HAP-1 (cell line): ENCODE data around the gene SNX25.
"Not testable (repeated sequence)": the region's sequence is repeated elsewhere in the genome, so short reads cannot be mapped to it uniquely, and the experiment has no call there.

ENCODE experiments used
- DNase-seq, 2 experiments: peaks; one replicate each; pipeline ENCODE4 v3.0.0-alpha.2; 2016 to 2020; ENCODE audit warnings: low spot score in 2 of 2
- H3K27me3 ChIP-seq: fragments of 250-450 bp; sonication (Bioruptor Pico); 2 replicates; pipeline ENCODE4 v1.5.1; 2020; ENCODE audit warnings: low read depth, mild to moderate bottlenecking, moderate library complexity
- H3K36me3 ChIP-seq: fragments of 250-450 bp; sonication (Bioruptor Pico); replicated peaks from 2 replicates; pipeline ENCODE4 v1.5.1; 2020; ENCODE audit warnings: mild to moderate bottlenecking
- H3K4me1 ChIP-seq: fragments of 250-450 bp; sonication (Bioruptor Pico); 2 replicates; pipeline ENCODE4 v1.5.1; 2020; ENCODE audit warnings: mild to moderate bottlenecking
- H3K4me3 ChIP-seq: fragments of 250-450 bp; sonication (Bioruptor Pico); 2 replicates; pipeline ENCODE4 v1.5.1; 2020; ENCODE audit warnings: mild to moderate bottlenecking, moderate library complexity
- H3K9me3 ChIP-seq: fragments of 250-450 bp; sonication (Bioruptor Pico); 2 replicates; pipeline ENCODE4 v1.5.1; 2020; ENCODE audit warnings: mild to moderate bottlenecking, moderate library complexity
- in situ Hi-C: fragments of 300-500 bp; cut with MboI; formaldehyde crosslinking; loops from 3 replicates; pipeline ENCODE4 v1.14.3; 2020; ENCODE audit warnings: low sequenced_read_pairs, inconsistent platforms, mixed read lengths

Gene SNX25

GRCh38 chr4:185324361-185324760, 115.0 kb downstream of the SNX25 start:
- peaks cover 14% of the 10 kb centered on the region for H3K4me1 ChIP-seq
- H3K36me3 ChIP-seq, DNase-seq, H3K27me3 ChIP-seq, in situ Hi-C loops, H3K9me3 ChIP-seq, H3K4me3 ChIP-seq: not testable (repeated sequence)

GRCh38 chr4:185325721-185326120, 116.3 kb downstream of the SNX25 start:
- H3K9me3 ChIP-seq, H3K36me3 ChIP-seq, H3K27me3 ChIP-seq, DNase-seq, H3K4me3 ChIP-seq, in situ Hi-C loops: not testable (repeated sequence)
- H3K4me1 ChIP-seq, result peaks cover 15% of the 10 kb centered on the region

DNA sequence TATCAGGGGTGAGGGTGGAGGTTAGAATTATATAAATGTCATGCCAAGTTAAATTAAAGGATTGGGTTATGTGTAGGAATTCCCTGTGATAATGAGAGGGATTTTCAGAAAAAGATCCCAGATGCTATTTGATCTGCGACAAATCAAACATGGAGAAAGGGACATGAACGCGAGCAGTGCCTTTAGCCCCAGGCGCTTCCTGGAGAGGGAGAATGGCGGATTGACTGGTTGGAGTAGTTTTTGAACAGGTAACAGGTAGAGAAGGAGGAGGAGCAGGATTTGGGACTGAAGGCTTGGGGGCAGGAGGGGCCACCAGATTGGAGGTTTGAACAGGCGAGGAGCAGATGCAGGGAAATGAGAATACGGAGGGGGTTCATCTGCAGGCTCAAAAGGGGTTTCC, 119.2 kb downstream of the SNX25 start:
- DNase-seq, result no peak
- Histone ChIP-seq H3K4me1 (peaks cover 27% of the 10 kb centered on the region), H3K4me3 (no peak overlapping the region), H3K27me3 (no peaks in the 10 kb centered on the region; the same call in 1 of the 2 replicates), H3K9me3 (peaks cover 5% of the 10 kb centered on the region; the same call in 1 of the 2 replicates), H3K36me3 (no peaks in the 10 kb centered on the region)
- in situ Hi-C loops, result no loop called here

DNA sequence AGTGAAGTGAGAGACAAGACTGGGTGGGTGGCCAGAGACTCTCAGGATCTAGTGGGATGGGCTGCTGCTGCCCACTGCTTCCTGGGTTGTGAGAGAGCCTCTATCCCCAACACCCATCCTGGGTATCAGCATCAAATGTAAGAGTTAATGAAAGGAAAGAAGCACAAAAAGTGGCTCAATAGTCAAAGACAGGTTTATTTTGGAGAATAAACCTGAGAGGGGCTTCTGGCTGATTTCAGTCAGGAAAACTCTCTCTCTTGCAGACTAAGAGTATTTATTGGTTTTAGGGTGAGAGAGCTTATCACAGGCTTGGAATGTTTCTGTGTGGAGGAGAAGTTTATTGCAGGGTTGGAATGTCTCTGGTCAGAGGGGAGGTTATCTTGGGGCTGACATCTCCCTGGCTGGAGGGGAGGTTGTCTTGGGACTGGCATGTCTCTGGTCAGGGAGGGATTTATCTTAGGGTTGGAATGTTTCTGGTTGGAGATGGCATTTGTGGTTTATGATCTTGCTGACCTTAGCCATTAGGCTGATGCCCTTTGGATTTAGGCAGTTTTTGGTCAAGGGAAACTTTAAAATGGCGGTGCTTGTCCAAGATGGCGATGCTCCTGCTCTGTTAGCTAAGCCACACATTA, 120.6 kb downstream of the SNX25 start:
- H3K36me3 ChIP-seq, H3K4me3 ChIP-seq, H3K9me3 ChIP-seq, DNase-seq, H3K27me3 ChIP-seq, in situ Hi-C loops: not testable (repeated sequence)
- peaks cover 28% of the 10 kb centered on the region for H3K4me1 ChIP-seq

GRCh38 chr4:185332575-185333464, 123.4 kb downstream of the SNX25 start:
- in situ Hi-C loops, result no loop called here
- peaks cover 5% of the 10 kb centered on the region; the same call in 1 of the 2 replicates for H3K9me3 ChIP-seq
- peaks cover 25% of the 10 kb centered on the region for H3K4me1 ChIP-seq
- H3K36me3 ChIP-seq, result no peaks in the 10 kb centered on the region
- no peaks in the 10 kb centered on the region; the same call in 1 of the 2 replicates for H3K27me3 ChIP-seq
- DNase-seq, result peak; percentile 40 to 66
- no peak overlapping the region for H3K4me3 ChIP-seq

DNA sequence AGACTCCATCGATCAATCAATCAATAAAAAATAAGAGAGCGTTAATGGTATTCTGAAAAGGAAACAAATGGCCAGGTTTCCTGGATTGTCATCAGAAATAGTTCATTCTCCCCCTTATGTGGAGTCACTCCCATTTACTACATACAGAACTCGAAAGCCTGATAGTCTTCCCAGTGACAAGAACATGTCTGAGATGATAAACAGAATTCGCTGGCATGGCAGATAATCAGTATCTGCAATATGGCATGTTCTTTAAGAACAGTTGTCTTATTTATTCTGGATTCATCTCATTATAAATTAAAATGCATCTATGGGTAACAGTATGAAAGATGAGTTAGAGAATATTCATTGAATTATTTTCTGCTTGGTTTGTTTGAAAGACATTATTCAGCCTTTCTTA, 124.9 kb downstream of the SNX25 start:
- no peak for DNase-seq
- in situ Hi-C loops, result no loop called here
- no peak overlapping the region for H3K4me3 ChIP-seq
- H3K9me3 ChIP-seq, result peaks cover 5% of the 10 kb centered on the region; the same call in 1 of the 2 replicates
- H3K4me1 ChIP-seq, result peaks cover 25% of the 10 kb centered on the region
- H3K36me3 ChIP-seq, result no peaks in the 10 kb centered on the region
- H3K27me3 ChIP-seq, result no peaks in the 10 kb centered on the region; the same call in 1 of the 2 replicates

DNA sequence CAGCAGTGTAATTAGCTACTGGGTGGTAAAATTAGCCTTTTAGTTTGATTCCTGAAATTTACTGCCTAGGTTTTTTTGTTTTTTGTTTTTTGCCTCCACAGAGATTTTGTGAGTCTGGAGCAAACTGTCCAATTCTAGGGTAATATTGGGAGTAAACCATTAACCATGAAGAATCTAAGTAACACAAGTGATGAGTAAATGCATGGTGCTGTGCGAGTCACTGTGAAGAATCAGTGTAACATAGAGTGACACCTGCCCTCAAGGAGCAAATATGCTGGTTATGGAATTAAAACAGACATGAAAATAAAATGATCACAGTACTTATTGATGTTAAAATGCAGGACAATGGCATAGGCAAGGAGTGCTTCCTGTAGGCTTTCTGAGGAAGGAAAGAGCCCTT, 126.2 kb downstream of the SNX25 start:
- no peak for DNase-seq
- H3K4me1 ChIP-seq, result peaks cover 25% of the 10 kb centered on the region
- H3K36me3 ChIP-seq, result no peaks in the 10 kb centered on the region
- in situ Hi-C loops, result no loop called here
- no peaks in the 10 kb centered on the region; the same call in 1 of the 2 replicates for H3K27me3 ChIP-seq
- no peak overlapping the region for H3K4me3 ChIP-seq
- no peaks in the 10 kb centered on the region for H3K9me3 ChIP-seq

DNA sequence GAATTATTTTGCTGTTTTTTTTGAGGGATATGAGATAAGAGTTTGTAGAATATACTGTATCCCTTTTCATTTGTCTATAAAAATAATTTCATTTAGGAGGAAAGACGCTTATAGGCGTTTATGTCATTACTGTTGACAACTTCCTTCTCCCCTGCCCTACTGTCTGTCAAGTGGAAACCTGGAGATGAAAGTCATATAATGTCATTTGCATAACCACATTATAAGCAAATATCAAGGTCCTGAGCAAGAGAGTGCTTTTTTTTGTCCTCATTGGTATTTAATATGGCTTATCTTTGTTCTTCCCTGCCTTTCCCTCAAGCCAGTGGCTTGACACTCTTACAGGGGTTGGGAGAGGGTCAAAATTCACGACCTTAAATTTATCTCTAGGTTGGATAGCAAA, 130.5 kb downstream of the SNX25 start:
- H3K36me3 ChIP-seq, result 0 out of 2 replicates have a peak, but pooled peaks cover 4% of the 10 kb centered on the region
- no peaks in the 10 kb centered on the region for H3K4me1 ChIP-seq
- H3K9me3 ChIP-seq, result no peaks in the 10 kb centered on the region
- H3K4me3 ChIP-seq, result no peak overlapping the region
- DNase-seq, result no peak
- H3K27me3 ChIP-seq, result no peaks in the 10 kb centered on the region
- in situ Hi-C loops, result no loop called here

GRCh38 chr4:185341377-185341776, 132.0 kb downstream of the SNX25 start:
- H3K4me1 ChIP-seq, result no peaks in the 10 kb centered on the region
- in situ Hi-C loops, result no loop called here
- H3K9me3 ChIP-seq, result no peaks in the 10 kb centered on the region
- H3K4me3 ChIP-seq, result no peak overlapping the region
- no peak for DNase-seq
- H3K27me3 ChIP-seq, result no peaks in the 10 kb centered on the region
- 0 out of 2 replicates have a peak, but pooled peaks cover 4% of the 10 kb centered on the region for H3K36me3 ChIP-seq

- no peak overlapping the region for H3K4me3 ChIP-seq
- no peaks in the 10 kb centered on the region for H3K9me3 ChIP-seq
- DNase-seq, result no peak
- peaks cover 4% of the 10 kb centered on the region; the same call in 1 of the 2 replicates for H3K36me3 ChIP-seq
- no peaks in the 10 kb centered on the region for H3K27me3 ChIP-seq
- in situ Hi-C loops, result no loop called here
- no peaks in the 10 kb centered on the region for H3K4me1 ChIP-seq
Measured at GRCh38 chr4:185341841-185342240, 132.4 kb downstream of the SNX25 start.

GRCh38 chr4:185343726-185344581, 134.6 kb downstream of the SNX25 start:
- H3K4me3 ChIP-seq, result no peak overlapping the region
- H3K9me3 ChIP-seq, result no peaks in the 10 kb centered on the region
- H3K36me3 ChIP-seq, result peaks cover 4% of the 10 kb centered on the region
- DNase-seq, result no peak
- no peaks in the 10 kb centered on the region for H3K27me3 ChIP-seq
- no peaks in the 10 kb centered on the region for H3K4me1 ChIP-seq
- in situ Hi-C loops, result no loop called here

- no peaks in the 10 kb centered on the region for H3K9me3 ChIP-seq
- H3K36me3 ChIP-seq, result peaks cover 4% of the 10 kb centered on the region
- no peaks in the 10 kb centered on the region for H3K27me3 ChIP-seq
- in situ Hi-C loops, result no loop called here
- H3K4me3 ChIP-seq, result no peak overlapping the region
- H3K4me1 ChIP-seq, result no peaks in the 10 kb centered on the region
- DNase-seq, result no peak
Measured at GRCh38 chr4:185344743-185345538, 135.5 kb downstream of the SNX25 start.
